ENCODE results near the gene SSPN.
A peak's percentile ranks its signal among the peaks of the same experiment; 100 is the strongest.

SSPN gene

DNA sequence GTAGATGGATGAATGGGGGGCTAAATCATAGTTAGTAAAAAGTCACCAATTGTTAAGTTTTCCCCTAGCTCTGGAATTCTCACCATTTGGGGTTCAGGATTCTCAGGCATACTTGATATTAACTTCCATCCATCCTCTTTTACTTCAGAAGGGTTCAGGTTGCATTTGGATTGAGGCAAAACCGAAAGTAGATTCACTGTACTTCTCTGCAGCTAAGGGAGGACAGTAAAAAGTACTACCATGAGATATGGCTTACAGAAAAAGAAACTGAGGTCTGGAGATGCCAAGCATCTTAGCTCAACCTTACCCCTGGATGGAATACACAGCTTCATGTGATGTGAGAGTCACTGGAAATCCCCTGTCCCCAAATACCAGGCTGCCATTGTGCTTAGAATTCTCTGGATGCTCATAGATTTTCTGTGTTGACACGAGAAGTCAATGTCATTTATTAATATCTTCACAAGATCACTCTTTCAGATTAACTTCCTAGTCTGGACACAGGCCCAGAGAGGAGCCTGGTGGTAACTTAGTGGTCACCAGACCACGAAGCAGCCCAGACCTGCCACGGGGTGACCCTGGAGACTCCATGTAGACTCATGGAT, 87.1 kb downstream of the SSPN start:
- H3K4me3 ChIP-seq (ENCODE audit: low read length) = no peak overlapping the region
- DNase-seq (ENCODE audit: low read depth) = no peak
- TF ChIP-seq, protein P1, sequence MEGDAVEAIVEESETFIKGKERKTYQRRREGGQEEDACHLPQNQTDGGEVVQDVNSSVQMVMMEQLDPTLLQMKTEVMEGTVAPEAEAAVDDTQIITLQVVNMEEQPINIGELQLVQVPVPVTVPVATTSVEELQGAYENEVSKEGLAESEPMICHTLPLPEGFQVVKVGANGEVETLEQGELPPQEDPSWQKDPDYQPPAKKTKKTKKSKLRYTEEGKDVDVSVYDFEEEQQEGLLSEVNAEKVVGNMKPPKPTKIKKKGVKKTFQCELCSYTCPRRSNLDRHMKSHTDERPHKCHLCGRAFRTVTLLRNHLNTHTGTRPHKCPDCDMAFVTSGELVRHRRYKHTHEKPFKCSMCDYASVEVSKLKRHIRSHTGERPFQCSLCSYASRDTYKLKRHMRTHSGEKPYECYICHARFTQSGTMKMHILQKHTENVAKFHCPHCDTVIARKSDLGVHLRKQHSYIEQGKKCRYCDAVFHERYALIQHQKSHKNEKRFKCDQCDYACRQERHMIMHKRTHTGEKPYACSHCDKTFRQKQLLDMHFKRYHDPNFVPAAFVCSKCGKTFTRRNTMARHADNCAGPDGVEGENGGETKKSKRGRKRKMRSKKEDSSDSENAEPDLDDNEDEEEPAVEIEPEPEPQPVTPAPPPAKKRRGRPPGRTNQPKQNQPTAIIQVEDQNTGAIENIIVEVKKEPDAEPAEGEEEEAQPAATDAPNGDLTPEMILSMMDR (conservative IDR thresholded peaks at IDR 0.05; ENCODE audit: low read length) = no peak

DNA sequence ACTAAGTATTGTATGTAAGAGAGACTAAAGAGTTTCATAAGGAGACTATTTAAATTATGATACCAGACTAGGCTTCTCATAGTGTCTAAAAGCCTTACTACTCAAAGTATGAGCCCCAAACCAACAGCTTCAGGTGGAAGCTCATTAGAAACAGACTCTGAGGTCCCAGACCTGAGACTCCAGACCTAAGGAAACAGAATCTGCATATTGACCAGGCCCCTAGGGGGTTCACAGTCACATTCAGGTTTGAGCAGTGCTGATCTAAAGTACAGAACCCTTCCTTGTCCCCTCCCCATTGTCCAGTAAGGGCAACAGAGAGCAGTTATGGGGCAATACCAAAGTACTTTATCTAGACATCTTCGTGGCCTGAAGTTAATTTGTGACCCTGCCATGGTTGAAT, 87.7 kb downstream of the SSPN start:
- DNase-seq (ENCODE audit: low read depth) = no peak
- H3K4me3 ChIP-seq (ENCODE audit: low read length) = no peak overlapping the region
- TF ChIP-seq, protein P1 (conservative IDR thresholded peaks at IDR 0.05; ENCODE audit: low read length) = no peak

DNA sequence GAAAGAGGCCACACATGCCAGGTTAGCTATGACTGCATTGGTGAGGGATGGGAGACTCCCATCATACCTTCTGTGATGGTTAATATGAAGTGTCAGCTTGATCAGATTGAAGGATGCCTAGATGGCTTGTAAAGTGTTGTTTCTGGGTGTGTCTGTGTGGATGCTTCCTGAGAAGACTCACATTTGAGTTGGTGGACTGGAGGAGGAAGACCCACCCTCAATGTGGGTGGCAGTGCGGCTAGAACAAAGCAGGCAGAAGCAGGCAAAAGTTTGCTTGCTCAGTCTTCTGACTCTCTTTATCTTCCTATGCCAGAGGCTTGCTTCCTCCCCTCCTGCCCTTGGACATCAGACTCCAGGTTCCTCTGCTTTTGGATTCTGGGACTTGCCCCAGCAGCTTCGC, 88.2 kb downstream of the SSPN start:
- H3K4me3 ChIP-seq (ENCODE audit: low read length) = no peak overlapping the region
- DNase-seq (ENCODE audit: low read depth) = no peak
- TF ChIP-seq, protein P1 (conservative IDR thresholded peaks at IDR 0.05; ENCODE audit: low read length) = no peak

DNA sequence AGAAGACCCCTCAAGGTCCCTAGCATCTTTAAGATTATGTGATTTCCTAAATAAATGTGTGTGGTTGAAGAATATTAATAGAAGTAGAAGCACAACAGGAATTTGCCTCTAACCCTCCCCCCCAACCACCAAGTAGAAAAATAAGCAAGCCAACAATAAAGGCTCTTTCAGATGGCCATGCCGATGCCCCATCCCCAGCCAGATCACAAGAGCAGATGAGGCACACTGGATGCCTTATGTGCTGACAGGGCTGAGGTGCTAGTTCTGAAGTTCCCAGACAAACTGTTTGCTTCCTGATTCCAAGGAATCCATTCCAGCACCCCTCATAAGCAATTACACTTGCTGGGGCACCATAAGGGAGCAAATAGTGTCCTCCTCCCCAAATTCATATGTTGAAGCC, 90.0 kb downstream of the SSPN start:
- no peak for DNase-seq (ENCODE audit: low read depth)
- TF ChIP-seq, protein P1 (conservative IDR thresholded peaks at IDR 0.05; ENCODE audit: low read length) = no peak
- H3K4me3 ChIP-seq (ENCODE audit: low read length) = no peak overlapping the region

- no peak overlapping the region for H3K4me3 ChIP-seq (ENCODE audit: low read length)
- TF ChIP-seq, protein P1 (conservative IDR thresholded peaks at IDR 0.05; ENCODE audit: low read length) = no peak
- DNase-seq (ENCODE audit: low read depth) = no peak
Measured at GRCh38 chr12:26286186-26286585, 90.8 kb downstream of the SSPN start.

DNA sequence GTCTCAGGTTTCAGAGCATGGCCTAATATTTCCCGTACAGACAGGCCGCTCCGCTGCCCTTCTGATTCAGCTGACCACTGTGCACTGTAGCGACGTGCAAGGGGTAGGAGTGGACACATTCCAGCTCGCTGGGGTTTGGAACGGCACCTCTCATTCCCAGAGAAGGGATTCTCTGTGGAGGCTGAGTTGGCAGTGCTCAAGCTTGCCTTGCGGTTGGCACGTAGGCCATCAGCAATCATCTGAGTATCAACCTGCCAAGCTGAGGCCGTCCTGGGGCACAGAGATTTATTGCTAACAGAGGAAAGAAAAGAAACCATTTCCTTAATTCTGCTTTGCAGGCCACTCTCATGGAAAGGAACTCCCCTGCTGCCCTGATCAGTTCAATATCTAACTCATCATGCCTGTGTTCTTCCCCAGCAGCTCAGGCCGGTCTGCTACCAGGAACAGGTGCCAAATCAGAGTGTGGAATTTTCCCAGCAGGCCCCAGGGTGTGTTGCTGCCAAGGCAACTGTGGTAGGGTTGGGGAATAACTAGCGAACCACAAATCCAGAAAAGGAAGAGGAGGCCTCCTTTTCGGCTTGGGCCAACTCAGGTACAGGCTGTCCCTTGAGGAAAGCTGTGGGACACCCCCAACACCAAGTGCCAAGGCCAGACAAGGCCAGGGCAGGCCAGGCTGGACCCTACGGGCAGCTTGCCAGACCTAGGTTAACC, 92.5 kb downstream of the SSPN start:
- DNase-seq (ENCODE audit: low read depth) = peak; percentile 76
- TF ChIP-seq, protein P1 (conservative IDR thresholded peaks at IDR 0.05; ENCODE audit: low read length) = no peak
- H3K4me3 ChIP-seq (ENCODE audit: low read length) = no peak overlapping the region

- no peak overlapping the region for H3K4me3 ChIP-seq (ENCODE audit: low read length)
- no peak for DNase-seq (ENCODE audit: low read depth)
- TF ChIP-seq, protein P1 (conservative IDR thresholded peaks at IDR 0.05; ENCODE audit: low read length) = no peak
Measured at GRCh38 chr12:26290565-26290964, 95.2 kb downstream of the SSPN start.
